HEK293 (cell line): Measurements from ENCODE around the gene NIF3L1.

Experiments
- AEBP2 ChIP-seq: fragments of 450-650 bp; formaldehyde crosslinking; IDR thresholded peaks from 2 replicates; pipeline ENCODE4 v1.5.1; 2016; ENCODE audit warnings: missing biosample characterization, missing genetic modification characterization, borderline replicate concordance
- BCL11A ChIP-seq: fragments of 450-650 bp; formaldehyde crosslinking; IDR thresholded peaks from 2 replicates; pipeline ENCODE4 v1.5.1; 2016; ENCODE audit warnings: low read depth, missing biosample characterization, missing genetic modification characterization
- EGR2 ChIP-seq: fragments of 450-650 bp; formaldehyde crosslinking; IDR thresholded peaks from 2 replicates; pipeline ENCODE4 v1.5.1; 2016; ENCODE audit warnings: low read depth, missing biosample characterization, missing genetic modification characterization
- FEZF1 ChIP-seq: fragments of 450-650 bp; formaldehyde crosslinking; IDR thresholded peaks from 2 replicates; pipeline ENCODE4 v1.5.1; 2016; ENCODE audit warnings: missing biosample characterization, missing genetic modification characterization
- GLIS2 ChIP-seq: fragments of 450-650 bp; formaldehyde crosslinking; IDR thresholded peaks from 2 replicates; pipeline ENCODE4 v1.5.1; 2016; ENCODE audit warnings: missing biosample characterization, missing genetic modification characterization
- HIC1 ChIP-seq: fragments of 450-650 bp; formaldehyde crosslinking; IDR thresholded peaks from 2 replicates; pipeline ENCODE4 v1.5.1; 2016; ENCODE audit warnings: missing biosample characterization, missing genetic modification characterization
- MYNN ChIP-seq: fragments of 450-650 bp; formaldehyde crosslinking; IDR thresholded peaks from 2 replicates; pipeline ENCODE4 v1.5.1; 2016; ENCODE audit warnings: missing biosample characterization, missing genetic modification characterization, borderline replicate concordance
- TCF7L2 ChIP-seq: IDR thresholded peaks from 2 replicates; pipeline ENCODE4 v1.6.1; 2011; ENCODE audit warnings: low read depth, mild to moderate bottlenecking, inconsistent platforms, low read length, moderate library complexity, borderline replicate concordance
- YY2 ChIP-seq: fragments of 450-650 bp; formaldehyde crosslinking; IDR thresholded peaks from 2 replicates; pipeline ENCODE4 v1.5.1; 2016; ENCODE audit warnings: missing biosample characterization, missing genetic modification characterization
- ZBTB7A ChIP-seq: fragments of 450-650 bp; formaldehyde crosslinking; IDR thresholded peaks from 2 replicates; pipeline ENCODE4 v1.5.1; 2016; ENCODE audit warnings: low read depth, missing biosample characterization, missing genetic modification characterization
- ZEB2 ChIP-seq: fragments of 450-650 bp; formaldehyde crosslinking; IDR thresholded peaks from 2 replicates; pipeline ENCODE4 v1.5.1; 2016; ENCODE audit warnings: missing biosample characterization, missing genetic modification characterization
- ZFHX2 ChIP-seq: fragments of 450-650 bp; formaldehyde crosslinking; conservative IDR thresholded peaks from 2 replicates; pipeline ENCODE4 v1.5.1; 2016; ENCODE audit warnings: missing biosample characterization, missing genetic modification characterization
- ZIC2 ChIP-seq: fragments of 450-650 bp; formaldehyde crosslinking; IDR thresholded peaks from 2 replicates; pipeline ENCODE4 v1.5.1; 2016; ENCODE audit warnings: missing biosample characterization, missing genetic modification characterization
- ZNF155 ChIP-seq: fragments of 450-650 bp; formaldehyde crosslinking; IDR thresholded peaks from 2 replicates; pipeline ENCODE4 v1.5.1; 2016; ENCODE audit warnings: missing biosample characterization, missing genetic modification characterization
- ZNF2 ChIP-seq: fragments of 450-650 bp; formaldehyde crosslinking; IDR thresholded peaks from 2 replicates; pipeline ENCODE4 v1.5.1; 2016; ENCODE audit warnings: missing biosample characterization, missing genetic modification characterization
- ZNF341 ChIP-seq: fragments of 450-650 bp; formaldehyde crosslinking; IDR thresholded peaks from 2 replicates; pipeline ENCODE4; 2016; ENCODE audit warnings: low read depth, missing biosample characterization, missing genetic modification characterization
- ZNF473 ChIP-seq: fragments of 450-650 bp; formaldehyde crosslinking; IDR thresholded peaks from 2 replicates; pipeline ENCODE4 v1.5.1; 2017; ENCODE audit warnings: missing biosample characterization, missing genetic modification characterization
- ZNF510 ChIP-seq: fragments of 450-650 bp; formaldehyde crosslinking; IDR thresholded peaks from 2 replicates; pipeline ENCODE4 v1.5.1; 2018; ENCODE audit warnings: mild to moderate bottlenecking, missing genetic modification characterization, missing biosample characterization; ENCODE audit not compliant: insufficient replicate concordance
- ZNF514 ChIP-seq: fragments of 450-650 bp; formaldehyde crosslinking; IDR thresholded peaks from 2 replicates; pipeline ENCODE4 v1.5.1; 2016; ENCODE audit warnings: missing biosample characterization, missing genetic modification characterization
- ZNF549 ChIP-seq: fragments of 450-650 bp; IDR thresholded peaks from 2 replicates; pipeline ENCODE4 v1.5.1; 2018; ENCODE audit warnings: missing biosample characterization, missing genetic modification characterization, mild to moderate bottlenecking, inconsistent platforms, moderate library complexity
- ZNF596 ChIP-seq: fragments of 450-650 bp; IDR thresholded peaks from 2 replicates; pipeline ENCODE4 v1.5.0; 2018; ENCODE audit warnings: missing biosample characterization, mild to moderate bottlenecking, missing genetic modification characterization, moderate library complexity
- ZNF610 ChIP-seq: fragments of 450-650 bp; formaldehyde crosslinking; IDR thresholded peaks from 2 replicates; pipeline ENCODE4 v1.5.1; 2016; ENCODE audit warnings: missing biosample characterization, missing genetic modification characterization, borderline replicate concordance
- ZNF626 ChIP-seq: fragments of 450-650 bp; sonication (Bioruptor Pico); formaldehyde crosslinking; IDR thresholded peaks from 2 replicates; pipeline ENCODE4 v1.5.1; 2018; ENCODE audit warnings: missing biosample characterization, missing genetic modification characterization, inconsistent platforms
- ZNF639 ChIP-seq: fragments of 450-650 bp; formaldehyde crosslinking; IDR thresholded peaks from 2 replicates; pipeline ENCODE4 v1.5.1; 2016; ENCODE audit warnings: missing biosample characterization, missing genetic modification characterization
- ZNF670 ChIP-seq: fragments of 450-650 bp; formaldehyde crosslinking; IDR thresholded peaks from 2 replicates; pipeline ENCODE4 v1.5.1; 2016; ENCODE audit warnings: missing biosample characterization, missing genetic modification characterization, low read depth
- ZNF692 ChIP-seq: fragments of 450-650 bp; formaldehyde crosslinking; IDR thresholded peaks from 2 replicates; pipeline ENCODE4 v1.5.1; 2016; ENCODE audit warnings: missing biosample characterization, missing genetic modification characterization
- ZNF704 ChIP-seq: fragments of 450-650 bp; formaldehyde crosslinking; IDR thresholded peaks from 2 replicates; pipeline ENCODE4 v1.5.1; 2016; ENCODE audit warnings: missing biosample characterization, missing genetic modification characterization
- ZNF76 ChIP-seq: fragments of 450-650 bp; formaldehyde crosslinking; IDR thresholded peaks from 2 replicates; pipeline ENCODE4; 2016; ENCODE audit warnings: low read depth, missing biosample characterization, missing genetic modification characterization, borderline replicate concordance
- ZNF777 ChIP-seq: fragments of 450-650 bp; formaldehyde crosslinking; IDR thresholded peaks from 2 replicates; pipeline ENCODE4 v1.5.1; 2017; ENCODE audit warnings: missing biosample characterization, missing genetic modification characterization, borderline replicate concordance
- ZNF785 ChIP-seq: fragments of 450-650 bp; formaldehyde crosslinking; IDR thresholded peaks from 2 replicates; pipeline ENCODE4 v1.5.1; 2016; ENCODE audit warnings: missing biosample characterization, missing genetic modification characterization
- ZSCAN23 ChIP-seq: fragments of 450-650 bp; formaldehyde crosslinking; IDR thresholded peaks from 2 replicates; pipeline ENCODE4 v1.5.1; 2016; ENCODE audit warnings: missing biosample characterization, missing genetic modification characterization
- ZSCAN30 ChIP-seq: fragments of 450-650 bp; IDR thresholded peaks from 2 replicates; pipeline ENCODE4 v1.5.1; 2018; ENCODE audit warnings: missing biosample characterization, mild to moderate bottlenecking, missing genetic modification characterization, moderate library complexity

Gene NIF3L1

GRCh38 chr2:200888704-200889625 lies at the start of gene NIF3L1, which contains the start of gene PPIL3 (continued):
- TF ChIP-seq AEBP2 (tag by site-specific recombination) = no peak
- TF ChIP-seq ZNF596 = no peak
- no peak for TF ChIP-seq ZNF670 (tag by site-specific recombination)
- TF ChIP-seq MYNN (tag by site-specific recombination) = no peak
- TF ChIP-seq ZNF785 (tag by site-specific recombination) = no peak
- TF ChIP-seq HIC1 (tag by site-specific recombination) = peak; percentile 75
- TF ChIP-seq ZSCAN23 (tag by site-specific recombination) = no peak
- TF ChIP-seq ZNF155 = no peak
- TF ChIP-seq ZNF514 (tag by site-specific recombination) = no peak
- TF ChIP-seq ZNF549 (tag by site-specific recombination) = no peak
- TF ChIP-seq ZBTB7A (tag by site-specific recombination) = peak; percentile 45; the same call in 1 of the 2 replicates
- 0 out of 2 replicates have a peak, but pooled peaks have one; percentile 50 for TF ChIP-seq ZNF692 (tag by site-specific recombination)
- TF ChIP-seq GLIS2 (tag by site-specific recombination) = 0 out of 2 replicates have a peak, but pooled peaks have one; percentile 19
- TF ChIP-seq YY2 (tag by site-specific recombination) = no peak; the same call in 1 of the 2 replicates
- peak; percentile 73 for TF ChIP-seq ZNF639 (tag by site-specific recombination)
- TF ChIP-seq EGR2 (tag by site-specific recombination) = peak; percentile 65; the same call in 1 of the 2 replicates
- TF ChIP-seq ZNF473 (tag by site-specific recombination) = no peak
- TF ChIP-seq ZNF2 (tag by site-specific recombination) = peak; percentile 89
- peak; percentile 56 for TF ChIP-seq ZIC2 (tag by site-specific recombination)
- no peak for TF ChIP-seq BCL11A (tag by site-specific recombination)
- TF ChIP-seq ZNF510 (tag by site-specific recombination) = no peak
- TF ChIP-seq ZNF610 (tag by site-specific recombination) = 0 out of 2 replicates have a peak, but pooled peaks have one; percentile 69
- 0 out of 2 replicates have a peak, but pooled peaks have one; percentile 31 for TF ChIP-seq TCF7L2
- TF ChIP-seq ZNF341 (tag by site-specific recombination) = peak; percentile 25
- no peak for TF ChIP-seq ZNF777 (tag by site-specific recombination)
- TF ChIP-seq ZNF704 (tag by site-specific recombination) = no peak
- peak; percentile 53; the same call in 1 of the 2 replicates for TF ChIP-seq ZFHX2
- peak; percentile 70 for TF ChIP-seq ZNF76 (tag by site-specific recombination)
- TF ChIP-seq ZEB2 (tag by site-specific recombination) = peak; percentile 88
- TF ChIP-seq FEZF1 (tag by site-specific recombination) = peak; percentile 72
- TF ChIP-seq ZNF626 (tag by site-specific recombination) = no peak
- TF ChIP-seq ZSCAN30 (tag by site-specific recombination) = peak; percentile 55; the same call in 1 of the 2 replicates
